RKO (cell line): ENCODE data around the gene SH3BGRL.

ENCODE experiments used
- DNase-seq: peaks from one replicate; pipeline ENCODE4 v3.0.0-alpha.2; 2016; ENCODE audit warnings: low spot score

Gene SH3BGRL

DNA sequence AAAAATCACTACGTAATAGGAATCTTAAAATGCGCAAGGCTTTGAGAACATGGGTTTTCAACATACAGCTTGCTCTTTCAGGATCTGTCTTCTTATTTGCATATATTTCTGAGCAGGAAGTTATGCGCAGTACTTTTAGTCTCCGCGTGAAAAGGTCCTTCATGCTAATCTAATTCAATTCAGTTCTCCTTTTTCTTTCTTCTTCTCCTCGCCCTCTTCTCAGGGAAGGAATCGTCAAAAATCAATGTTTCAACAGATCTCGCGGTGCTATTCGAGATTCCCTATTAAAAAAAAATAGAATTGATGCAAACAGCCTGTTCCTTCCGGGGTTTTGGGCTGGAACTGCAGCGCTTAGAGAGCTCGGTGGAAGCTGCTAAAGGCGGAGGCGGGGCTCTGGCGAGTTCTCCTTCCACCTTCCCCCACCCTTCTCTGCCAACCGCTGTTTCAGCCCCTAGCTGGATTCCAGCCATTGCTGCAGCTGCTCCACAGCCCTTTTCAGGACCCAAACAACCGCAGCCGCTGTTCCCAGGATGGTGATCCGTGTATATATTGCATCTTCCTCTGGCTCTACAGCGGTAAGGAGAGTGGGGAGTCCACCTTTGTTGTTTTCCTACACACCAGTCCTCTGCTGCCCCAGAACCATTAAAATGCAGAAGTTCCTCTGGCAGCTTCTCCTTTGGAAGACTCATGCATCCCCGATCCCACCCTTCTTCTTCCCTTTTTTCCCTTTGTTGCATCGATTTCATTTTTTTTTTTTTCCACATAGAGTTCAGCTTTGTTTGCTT lies at the start of gene SH3BGRL, which contains the start of gene HMGN5:
Gene SH3BGRL (plus strand): TSS at position 432 of the 785 bp plus-strand sequence. CDS start 99 bp downstream, at position 531.
Gene HMGN5 (minus strand): TSS at position 243 of the 785 bp plus-strand sequence. CDS start 80,364 bp downstream, outside the sequence.
- peak; percentile 85 for DNase-seq

DNA sequence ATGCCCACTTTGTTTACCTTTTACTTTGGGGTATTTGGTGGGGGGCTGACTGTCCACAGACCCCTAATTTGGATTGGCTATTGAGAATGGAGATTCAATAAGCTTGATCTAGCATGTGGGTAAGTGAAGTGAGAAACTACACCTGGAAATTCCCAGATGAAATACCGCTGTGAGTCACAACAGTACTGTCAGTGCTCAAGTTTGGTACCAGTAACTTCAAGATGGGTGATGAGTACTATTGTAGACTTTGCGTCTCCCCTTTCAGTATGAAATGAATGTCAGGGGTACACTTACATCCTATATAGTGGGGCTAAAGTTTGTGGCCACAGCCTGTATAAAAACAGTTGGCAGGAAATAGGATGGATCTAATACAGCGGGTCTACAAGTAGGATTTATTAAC lies 33.5 kb upstream of the SH3BGRL start:
- DNase-seq, result no peak

DNA sequence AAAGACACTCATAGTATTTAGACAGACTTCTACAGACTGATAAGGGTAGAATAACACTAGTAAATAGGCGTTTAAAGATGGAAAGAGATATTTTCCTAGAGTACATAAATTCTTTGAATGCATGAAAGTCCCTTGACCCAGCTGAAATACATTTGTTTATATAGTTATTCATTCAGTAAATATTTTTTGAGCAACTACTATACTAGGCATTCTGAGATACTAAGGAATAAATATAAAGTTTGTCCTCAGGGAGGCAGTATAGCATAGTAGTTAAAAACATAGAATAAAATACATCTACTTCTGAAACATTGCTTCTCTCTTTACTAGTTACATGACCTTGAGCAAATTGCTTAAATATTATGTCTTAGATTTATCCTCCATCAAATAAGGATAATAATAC lies 27.6 kb upstream of the SH3BGRL start:
- DNase-seq, result peak; percentile 56

DNA sequence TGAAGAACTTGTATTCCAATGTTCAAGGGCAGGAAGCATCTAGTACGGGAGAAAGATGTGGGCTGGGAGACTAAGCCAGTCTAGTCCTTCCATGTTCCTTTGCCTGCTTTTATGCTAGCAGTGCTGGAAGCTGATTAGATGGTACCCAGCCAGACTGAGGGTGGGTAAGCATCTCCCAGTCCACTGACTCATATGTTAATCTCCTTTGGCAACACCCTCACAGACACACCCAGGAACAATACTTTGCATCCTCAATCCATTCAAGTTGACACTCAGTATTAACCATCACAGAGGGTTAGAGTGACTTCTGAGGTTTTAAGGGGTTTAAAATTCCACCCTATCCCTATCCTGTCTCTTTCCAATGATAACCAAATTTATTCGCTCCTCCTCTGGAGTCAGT lies 6.6 kb upstream of the SH3BGRL start:
- DNase-seq, result no peak

DNA sequence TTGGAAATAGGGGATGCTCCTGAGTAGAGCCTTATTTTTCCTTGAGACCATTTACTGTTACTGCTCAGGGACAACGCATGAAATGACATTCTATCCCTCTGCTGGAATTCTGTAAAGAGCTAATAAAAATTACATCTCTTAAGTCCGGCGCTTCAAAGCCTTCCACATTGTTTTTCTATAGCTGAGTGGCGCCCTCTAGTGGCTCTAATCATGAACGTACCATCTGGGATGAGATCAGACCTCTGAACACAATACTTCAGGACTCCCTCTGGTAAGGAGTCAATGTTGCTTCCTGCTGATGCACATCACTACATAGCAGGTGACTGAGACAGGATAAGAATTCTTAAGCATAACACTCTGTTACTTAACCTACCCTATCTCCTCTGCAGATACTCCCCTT lies 6.2 kb upstream of the SH3BGRL start:
- peak; percentile 77 for DNase-seq

DNA sequence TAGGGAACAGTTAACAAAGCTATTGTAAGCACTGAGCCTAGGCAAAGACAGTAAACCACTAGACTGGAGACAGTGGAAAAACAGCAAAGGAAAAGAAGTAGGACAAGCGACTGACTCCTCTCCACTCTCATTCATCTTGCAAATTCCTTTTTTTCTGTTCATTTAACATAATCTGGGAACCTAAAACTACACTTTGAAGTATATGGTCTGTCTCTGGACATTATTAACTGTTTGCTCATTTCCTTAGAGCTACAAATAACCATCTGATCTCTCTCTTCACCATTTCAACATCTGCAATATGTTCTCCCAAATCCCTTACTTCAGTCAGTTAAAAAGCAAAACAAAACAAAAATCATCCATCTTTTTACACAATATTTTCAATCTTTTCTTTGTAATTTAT lies 831 bp upstream of the SH3BGRL start:
- peak; percentile 13 for DNase-seq

DNA sequence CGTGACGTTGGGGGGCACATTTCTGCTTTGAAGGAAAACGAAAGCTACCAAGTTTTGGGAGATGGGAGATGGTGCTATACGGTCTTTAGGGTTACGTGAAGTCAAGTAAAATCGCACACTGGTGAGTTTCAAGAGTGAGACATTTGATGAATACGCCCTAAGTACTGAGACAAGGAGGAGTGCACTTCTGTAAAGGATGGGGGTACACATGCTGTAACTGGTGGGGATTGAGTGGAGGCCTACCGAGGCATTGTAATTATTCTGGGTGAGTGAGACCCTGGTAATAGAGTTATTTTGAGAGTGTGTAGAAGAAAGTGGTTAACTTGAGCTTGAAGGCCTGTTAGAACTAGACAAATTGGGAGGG lies 536 bp downstream of the SH3BGRL start:
- peak; percentile 58 for DNase-seq

DNA sequence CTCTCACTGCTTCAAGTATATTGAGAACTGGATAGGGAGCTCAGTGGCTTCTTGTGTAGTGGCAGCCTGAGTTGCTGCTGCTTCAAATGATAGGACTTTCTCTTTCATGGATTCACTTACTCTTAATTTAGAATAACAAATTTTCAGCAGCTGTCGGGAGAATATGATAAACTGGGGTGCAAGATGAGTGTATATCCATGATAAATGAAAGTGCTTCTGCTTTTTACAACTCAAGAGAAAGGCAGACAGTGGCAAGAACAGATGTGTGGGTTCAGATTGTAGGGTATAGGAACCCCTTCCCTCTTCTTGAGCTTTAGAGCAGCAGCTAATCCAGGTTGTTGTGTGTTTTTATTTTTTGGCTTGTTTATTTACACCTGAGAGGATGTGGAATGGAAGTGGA lies 1.0 kb downstream of the SH3BGRL start:
- peak; percentile 12 for DNase-seq

DNA sequence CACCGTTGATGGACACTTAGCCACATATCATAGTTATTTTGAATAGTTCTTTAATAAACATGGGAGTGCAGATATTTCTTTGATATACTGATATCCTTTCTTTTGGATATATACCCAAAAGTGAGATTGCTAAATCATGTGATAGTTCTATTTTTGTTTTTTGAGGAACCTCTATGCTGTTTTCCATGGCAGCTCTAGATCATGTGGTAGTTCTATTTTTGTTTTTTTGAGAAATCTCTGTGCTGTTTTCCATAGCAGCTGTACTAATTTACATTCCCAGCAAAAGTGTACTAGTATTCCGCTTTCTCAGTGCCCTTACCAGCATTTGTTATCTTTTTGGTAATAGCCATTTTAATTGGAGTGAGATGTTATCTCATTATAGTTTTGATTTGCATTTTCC lies 3.6 kb downstream of the SH3BGRL start:
- no peak for DNase-seq

DNA sequence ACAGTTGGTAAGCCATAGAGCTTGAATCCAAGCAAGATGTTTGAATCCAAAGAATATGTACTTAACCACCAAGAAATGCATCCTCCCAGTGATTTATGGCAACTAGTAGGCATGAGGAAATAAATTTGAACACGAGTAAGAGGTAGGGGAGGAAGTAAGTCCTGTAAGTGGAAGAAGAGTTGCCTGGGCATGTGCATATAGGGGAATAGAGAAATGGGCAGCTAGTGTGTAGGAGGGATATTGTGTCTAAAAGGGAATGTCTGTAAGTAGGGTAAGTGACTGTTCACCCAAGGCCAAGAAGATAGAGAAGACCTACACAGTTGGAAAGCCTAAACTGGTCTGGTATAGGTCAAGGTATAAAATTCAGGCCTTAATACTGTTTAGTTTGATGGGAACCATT lies 4.6 kb downstream of the SH3BGRL start:
- no peak for DNase-seq

DNA sequence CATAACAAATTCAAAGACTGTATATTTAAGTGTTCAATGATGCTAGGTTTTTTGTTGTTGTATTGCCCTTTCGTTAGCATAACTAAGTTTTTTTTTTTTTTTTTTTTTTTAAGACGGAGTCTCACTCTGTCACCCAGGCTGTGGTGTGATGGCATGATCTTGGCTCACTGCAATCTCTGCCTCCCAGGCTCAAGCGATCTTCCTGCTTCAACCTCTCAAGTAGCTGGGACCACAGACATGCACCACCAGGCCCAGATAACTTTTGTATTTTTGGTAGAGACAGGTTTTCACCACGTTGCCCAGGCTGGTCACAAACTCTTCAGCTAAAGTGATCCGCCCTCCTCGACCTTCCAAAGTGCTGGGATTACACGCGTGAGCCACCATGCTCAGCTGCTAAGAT lies 7.0 kb downstream of the SH3BGRL start:
- no peak for DNase-seq

DNA sequence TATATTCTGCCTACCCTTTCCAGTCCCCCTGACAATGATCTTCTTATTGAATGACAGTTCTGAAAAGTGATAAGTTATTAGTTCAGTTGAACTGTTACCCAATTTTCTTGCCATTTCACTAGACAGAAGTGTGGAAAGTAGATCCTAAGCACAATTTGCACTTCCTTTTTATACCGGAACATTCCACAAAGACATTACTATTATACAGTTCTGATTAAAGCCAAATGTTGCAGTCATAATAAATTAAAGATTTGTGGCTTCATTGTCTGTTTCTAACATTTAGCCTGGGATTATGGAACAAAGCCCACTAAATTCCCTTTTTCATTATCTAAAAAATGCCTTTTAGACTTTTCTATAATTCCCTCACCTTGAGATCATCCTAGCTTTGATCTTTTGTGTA lies 13.8 kb downstream of the SH3BGRL start:
- DNase-seq, result no peak

DNA sequence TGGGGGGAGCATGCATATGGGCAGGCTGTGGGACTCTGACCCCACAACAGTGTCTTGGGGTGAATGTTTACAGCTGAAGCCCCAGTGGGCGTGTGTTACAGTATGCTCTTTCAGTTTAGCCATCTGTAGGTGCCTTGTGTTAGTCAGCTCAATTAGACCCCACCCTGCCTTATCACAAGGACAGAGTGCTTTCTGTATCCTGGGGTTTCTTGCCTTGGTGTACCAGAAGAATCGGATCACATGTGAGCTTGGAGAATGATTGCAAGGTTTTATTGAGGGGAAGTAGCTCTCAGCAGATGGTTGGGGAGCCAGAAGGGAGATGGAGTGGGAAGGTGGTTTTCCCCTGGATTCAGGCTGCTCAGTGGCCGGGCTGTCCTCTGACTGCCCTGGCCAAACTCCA lies 27.3 kb downstream of the SH3BGRL start:
- DNase-seq, result no peak

DNA sequence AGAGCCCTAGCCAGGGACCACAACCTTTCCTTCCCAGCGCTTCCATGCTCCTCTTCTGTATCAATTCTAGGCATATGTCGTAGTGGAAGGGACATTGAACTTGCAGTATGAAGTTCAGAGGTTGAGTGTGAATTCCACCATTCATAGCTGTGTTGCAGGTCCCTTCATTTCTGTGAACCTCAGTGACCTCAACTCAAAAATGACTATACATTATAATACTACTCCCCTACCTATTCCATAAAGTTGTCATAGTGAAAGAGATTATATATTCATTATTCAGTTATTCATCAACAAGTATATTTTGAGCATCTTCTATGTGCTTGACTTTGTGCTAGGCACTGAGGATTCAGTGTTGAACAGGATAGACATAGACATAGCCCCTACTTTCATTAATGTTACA lies 28.0 kb downstream of the SH3BGRL start:
- DNase-seq, result no peak

DNA sequence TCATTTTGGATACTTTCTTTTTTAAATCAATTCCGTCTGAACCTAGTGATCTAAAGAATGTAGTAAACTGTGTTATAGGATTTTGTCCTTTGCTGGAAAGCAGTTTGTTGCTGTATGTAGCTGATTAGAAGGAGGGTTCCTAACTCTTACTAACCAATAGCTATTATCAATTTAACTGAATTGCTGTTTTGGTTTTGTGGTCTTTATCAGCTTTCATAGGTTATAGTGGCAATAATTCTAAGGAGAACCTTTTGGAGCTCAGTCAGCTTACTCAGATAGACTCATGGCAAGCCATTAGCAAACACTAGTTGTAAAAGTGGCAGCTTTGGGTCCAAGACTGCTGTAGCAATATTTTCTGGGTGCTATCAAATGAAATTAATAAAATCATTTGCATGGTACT lies 29.6 kb downstream of the SH3BGRL start:
- no peak for DNase-seq

DNA sequence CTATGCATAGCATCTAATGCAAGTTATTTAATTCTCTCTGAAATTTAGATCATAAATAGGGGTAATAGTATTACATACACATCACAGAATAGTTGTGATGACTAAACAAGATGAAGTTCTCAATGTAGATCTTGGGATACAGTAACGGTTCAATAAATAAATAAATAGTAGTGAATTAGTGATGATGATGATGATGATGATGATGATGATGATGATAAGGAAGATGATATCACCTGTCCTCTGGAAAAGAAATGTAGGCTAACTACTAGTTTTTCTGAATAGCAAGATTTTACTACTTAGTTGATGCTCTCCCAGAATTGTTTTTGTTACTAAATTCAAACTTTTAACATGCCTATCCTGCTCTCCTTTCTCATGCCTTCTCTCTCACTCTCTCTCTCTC lies 30.3 kb downstream of the SH3BGRL start:
- DNase-seq, result no peak

DNA sequence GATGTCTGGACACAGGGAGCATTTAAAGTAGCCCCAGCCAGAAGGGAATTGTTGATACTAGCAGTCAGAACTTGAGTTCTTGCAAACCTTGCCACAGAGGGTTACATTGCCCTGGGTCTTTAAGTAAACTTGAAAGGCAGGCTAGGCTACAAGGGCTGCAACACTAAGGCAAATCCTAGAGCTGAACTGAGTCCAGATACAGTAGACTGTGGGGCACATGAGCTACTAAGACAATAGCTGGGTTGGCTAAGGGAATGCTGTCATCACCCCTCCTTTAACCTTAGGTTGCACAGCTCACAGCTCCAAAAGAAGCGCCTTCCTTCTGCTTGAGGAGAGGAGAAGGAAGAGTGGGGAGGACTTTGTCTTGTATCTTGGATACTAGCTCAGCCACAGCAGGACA lies 35.6 kb downstream of the SH3BGRL start:
- DNase-seq, result no peak

DNA sequence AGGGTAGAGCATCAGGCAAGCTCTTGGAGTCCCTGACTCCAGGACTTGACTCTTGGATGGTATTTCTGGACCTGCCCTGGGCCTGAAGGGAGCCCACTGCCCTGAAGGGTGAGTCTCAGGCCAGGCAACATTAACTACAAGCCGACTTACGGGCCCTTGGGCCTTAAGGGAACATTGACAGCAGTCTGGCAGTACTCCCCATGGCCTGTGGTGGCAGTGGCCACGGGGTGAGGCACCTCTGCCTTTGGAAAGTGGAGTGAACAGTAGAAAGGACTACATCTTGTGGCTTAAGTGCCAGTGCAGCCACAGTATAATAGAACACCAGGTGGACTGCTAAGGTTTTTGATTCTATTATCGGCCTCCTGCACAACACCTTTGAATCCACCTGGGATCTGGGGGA lies 36.3 kb downstream of the SH3BGRL start:
- no peak for DNase-seq

DNA sequence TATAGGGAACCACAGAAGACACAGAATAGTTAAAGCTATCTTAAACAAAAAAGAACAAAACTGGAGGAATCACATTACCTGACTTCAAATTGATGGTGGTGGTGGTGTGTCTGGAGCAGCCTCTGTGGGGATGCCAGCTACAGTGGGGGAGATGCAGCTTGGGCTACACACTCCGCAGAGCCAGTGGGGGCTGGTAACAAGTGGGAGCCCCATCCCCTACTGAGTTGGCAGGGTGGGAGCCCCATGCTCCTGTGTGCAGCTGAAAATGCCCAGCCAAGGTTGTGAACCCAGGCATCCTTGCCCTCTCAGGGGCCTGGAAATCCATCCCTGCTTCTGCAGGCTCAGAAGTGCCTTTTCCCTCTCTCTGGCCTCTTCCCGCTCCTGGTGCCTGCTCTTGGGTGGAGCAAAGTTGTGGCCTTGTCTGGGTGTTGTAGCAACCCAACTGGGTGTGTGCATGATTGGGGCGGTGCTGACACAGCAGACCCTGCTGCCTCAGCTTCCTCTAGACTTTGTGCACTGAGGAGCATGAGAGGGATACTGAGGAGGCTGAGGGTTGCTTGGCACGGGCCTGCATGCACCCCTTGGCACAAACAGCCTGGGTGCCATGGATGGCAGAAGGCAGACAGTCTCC lies 38.9 kb downstream of the SH3BGRL start:
- no peak for DNase-seq

DNA sequence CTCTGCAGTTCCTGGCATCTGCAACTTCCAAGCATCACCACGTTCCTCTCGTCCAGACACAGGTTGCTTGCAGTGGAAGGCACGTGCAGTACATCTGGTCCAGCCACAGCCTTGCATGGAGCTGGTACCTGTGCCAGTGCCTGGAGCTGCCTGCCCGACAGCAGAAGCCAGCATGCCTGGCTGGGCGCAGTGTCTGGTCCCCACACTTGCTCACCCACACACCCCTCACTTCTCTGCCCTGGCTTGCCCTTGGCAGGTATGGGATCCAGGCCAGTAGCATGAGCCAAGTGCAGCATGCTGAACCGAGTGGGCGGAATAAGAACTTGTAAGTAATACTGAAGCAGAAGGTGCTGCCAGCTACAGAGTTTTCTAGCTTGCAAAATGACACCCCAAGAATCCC lies 39.9 kb downstream of the SH3BGRL start:
- no peak for DNase-seq

DNA sequence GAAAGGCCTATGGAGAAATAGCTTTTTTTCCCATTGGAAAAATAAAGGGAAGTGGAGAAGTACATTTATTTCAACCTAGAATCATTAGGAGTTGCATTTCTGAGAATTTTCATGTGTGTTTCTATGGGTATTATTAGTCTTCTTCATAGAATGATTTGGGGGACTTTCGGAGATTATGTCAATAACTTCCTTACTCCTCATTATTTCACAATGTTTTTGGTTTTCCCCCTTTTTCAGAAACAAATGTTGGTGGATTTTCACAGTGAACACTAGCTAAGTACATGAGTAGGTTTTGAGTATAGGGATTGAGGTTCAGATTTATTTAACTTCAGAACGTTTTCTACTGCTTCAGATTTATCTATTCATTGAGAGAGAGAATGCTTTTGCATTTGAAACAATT lies 54.0 kb downstream of the SH3BGRL start:
- DNase-seq, result no peak

DNA sequence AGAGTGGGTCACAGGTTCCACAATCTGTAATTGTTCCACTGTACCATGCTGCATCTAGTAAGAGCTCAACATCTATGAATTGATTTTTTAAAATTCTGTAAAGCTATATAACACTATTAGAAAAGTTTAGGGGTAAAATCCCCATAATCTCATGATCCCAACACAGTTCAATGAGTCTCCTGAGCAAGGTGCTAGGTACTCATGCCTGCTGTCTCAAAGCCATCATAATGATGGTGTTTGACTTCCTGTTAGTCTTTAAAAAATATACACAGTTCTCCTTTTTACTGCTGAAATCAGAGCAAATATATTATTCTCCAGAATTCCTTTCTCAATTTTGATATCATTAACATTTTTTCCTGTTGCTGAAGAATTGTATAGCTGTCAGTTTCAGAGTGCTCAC lies 55.9 kb downstream of the SH3BGRL start:
- DNase-seq, result no peak

DNA sequence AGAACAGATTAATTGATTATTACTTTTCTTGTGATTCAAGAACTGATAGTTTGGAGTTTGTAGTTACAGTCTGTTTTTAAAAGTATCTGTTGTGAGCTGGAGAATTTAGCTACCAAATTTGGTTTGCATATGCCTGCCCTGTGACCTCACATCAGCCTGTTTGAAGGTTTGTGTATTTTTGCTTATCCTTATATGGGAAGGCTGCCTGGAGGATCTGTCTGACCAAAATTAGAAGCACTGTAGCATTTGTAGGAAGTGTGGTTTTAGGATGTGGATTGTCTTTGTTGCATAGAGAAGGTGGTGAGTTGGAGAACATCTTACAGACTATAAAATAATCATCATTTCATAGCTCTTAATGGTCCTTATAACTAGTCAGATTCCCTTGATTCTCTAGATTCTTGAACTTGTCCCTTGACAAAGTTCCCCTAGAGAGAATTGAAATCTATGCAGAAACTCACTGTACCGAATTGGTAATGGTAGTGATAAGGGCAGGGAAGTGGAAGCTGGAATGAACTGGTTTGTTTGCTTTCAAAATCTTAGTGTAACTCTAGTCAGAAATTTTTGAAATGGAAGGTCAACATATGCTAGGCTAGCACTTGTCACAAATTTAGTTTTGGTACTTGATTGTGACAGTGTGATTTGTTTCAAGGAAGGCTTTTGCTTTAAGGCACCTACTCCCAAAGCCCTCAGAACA lies 57.3 kb downstream of the SH3BGRL start:
- DNase-seq, result no peak
